Gastrocnemius medialis (tissue), 4 donors: ENCODE data around the gene ACOX1. TPM values are rescaled to one million over a fixed set of nuclear protein-coding genes. Genes with fewer than 3 reads are reported as not detected.

Source experiments
- ATAC-seq, 2 donors: fragments of 150-250 bp; one replicate each; pipeline ENCODE4 v1.9.1; 2016
- DNase-seq, 2 donors: peaks; one replicate each; pipeline ENCODE4 v3.0.0-alpha.2; 2019
- H3K27ac ChIP-seq, 4 donors: fragments of 200-600 bp; sonication (generic); 1 replicate in 1 of 4; 2 replicates in 3 of 4; pipeline ENCODE4 v1.5.1; 2016 to 2018; ENCODE audit warnings: mild to moderate bottlenecking in 2 of 4, moderate library complexity in 1 of 4
- H3K27me3 ChIP-seq, 3 donors: fragments of 200-600 bp; sonication (generic) in 2 of 3; 1 replicate in 1 of 3; 2 replicates in 2 of 3; pipeline versions ENCODE4 v1.5.1 to v1.6.0; 2016 to 2019; ENCODE audit warnings: mild to moderate bottlenecking in 1 of 3, moderate library complexity in 1 of 3
- H3K36me3 ChIP-seq, 2 donors: fragments of 200-600 bp; sonication (generic) in 1 of 2; one replicate each; pipeline ENCODE4 v1.5.1; 2017 to 2018
- H3K4me1 ChIP-seq, 2 donors: fragments of 200-600 bp; sonication (generic) in 1 of 2; one replicate each; pipeline ENCODE4 v1.5.1; 2016 to 2017; ENCODE audit warnings: mild to moderate bottlenecking in 2 of 2
- H3K4me3 ChIP-seq, 4 donors: fragments of 200-600 bp; sonication (generic) in 3 of 4; 1 replicate in 1 of 4; 2 replicates in 3 of 4; pipeline ENCODE4 v1.5.1; 2016 to 2019; ENCODE audit warnings: mild to moderate bottlenecking in 2 of 4
- H3K9me3 ChIP-seq, 3 donors: fragments of 200-600 bp; sonication (generic) in 2 of 3; 1 replicate in 1 of 3; 2 replicates in 2 of 3; pipeline ENCODE4 v1.5.1; 2016 to 2019
- POLR2A ChIP-seq, 2 donors: fragments of 450-650 bp; IDR thresholded peaks; one replicate each; pipeline ENCODE4 v1.6.1; 2017; ENCODE audit warnings: antibody characterized with exemption in 2 of 2, mild to moderate bottlenecking in 2 of 2, moderate library complexity in 2 of 2
- in situ Hi-C, 4 donors: fragments of 200-750 bp; cut with MboI; loops; one replicate each; pipeline versions ENCODE4 v1.15.0 to v1.8.0; 2017; ENCODE audit warnings: low sequenced_read_pairs in 4 of 4
- intact Hi-C: fragments of 100-400 bp; cut with DNase I; formaldehyde crosslinking; loops from one replicate; pipeline ENCODE4 v1.15.1; 2023; ENCODE audit warnings: low total_unique reads
- total RNA-seq, 4 donors: library from RNA; depleted of rRNA; stranded (reverse); fragments of >200 nt; gene quantifications; one replicate each; pipeline versions ENCODE4 v1.1.0 to v1.2.3, GENCODE V29; 2016
- TF ChIP-seq, protein P1 (sequence below), 5 experiments: fragments of 450-650 bp in 3 of 5; fragments of 200-600 bp in 2 of 5; sonication (generic) in 2 of 5; IDR thresholded peaks in 4 of 5; conservative IDR thresholded peaks in 1 of 5; 1 replicate in 4 of 5; 2 replicates in 1 of 5; pipeline ENCODE4 v1.5.1; 2016 to 2019; ENCODE audit warnings: antibody characterized with exemption in 5 of 5, mild to moderate bottlenecking in 3 of 5, moderate library complexity in 3 of 5

The ACOX1 gene
- total RNA-seq, 4 donors from 2014 or later, result 64.8 to 96.6 (median 80.7) TPM

- H3K27ac ChIP-seq, result peak overlapping the region in 2 of 4 donors; percentile 96
- no peak overlapping the region for H3K4me3 ChIP-seq
- in situ Hi-C loops, result loop anchor here in 1 of 4 donors (25.0 kb wide), 1 partner anchor 131 kb away; the partner anchor contains the start of gene GALK1
- H3K9me3 ChIP-seq, result no peaks in the 10 kb centered on the region
- H3K36me3 ChIP-seq, result peaks cover 0 to 17% of the 10 kb centered on the region in 2 donors
- TF ChIP-seq, protein P1, sequence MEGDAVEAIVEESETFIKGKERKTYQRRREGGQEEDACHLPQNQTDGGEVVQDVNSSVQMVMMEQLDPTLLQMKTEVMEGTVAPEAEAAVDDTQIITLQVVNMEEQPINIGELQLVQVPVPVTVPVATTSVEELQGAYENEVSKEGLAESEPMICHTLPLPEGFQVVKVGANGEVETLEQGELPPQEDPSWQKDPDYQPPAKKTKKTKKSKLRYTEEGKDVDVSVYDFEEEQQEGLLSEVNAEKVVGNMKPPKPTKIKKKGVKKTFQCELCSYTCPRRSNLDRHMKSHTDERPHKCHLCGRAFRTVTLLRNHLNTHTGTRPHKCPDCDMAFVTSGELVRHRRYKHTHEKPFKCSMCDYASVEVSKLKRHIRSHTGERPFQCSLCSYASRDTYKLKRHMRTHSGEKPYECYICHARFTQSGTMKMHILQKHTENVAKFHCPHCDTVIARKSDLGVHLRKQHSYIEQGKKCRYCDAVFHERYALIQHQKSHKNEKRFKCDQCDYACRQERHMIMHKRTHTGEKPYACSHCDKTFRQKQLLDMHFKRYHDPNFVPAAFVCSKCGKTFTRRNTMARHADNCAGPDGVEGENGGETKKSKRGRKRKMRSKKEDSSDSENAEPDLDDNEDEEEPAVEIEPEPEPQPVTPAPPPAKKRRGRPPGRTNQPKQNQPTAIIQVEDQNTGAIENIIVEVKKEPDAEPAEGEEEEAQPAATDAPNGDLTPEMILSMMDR (IDR thresholded peaks at IDR 0.05 in 4 of 5, conservative IDR thresholded peaks at IDR 0.05 in 1 of 5), result no peak
- no peak for TF ChIP-seq POLR2A (IDR thresholded peaks at IDR 0.05)
- H3K4me1 ChIP-seq, result peaks cover 16 to 28% of the 10 kb centered on the region in 2 donors
- H3K27me3 ChIP-seq, result no peaks in the 10 kb centered on the region
- intact Hi-C loops, result no loop called here
- DNase-seq (no peak), ATAC-seq (no peak)
Observed at GRCh38 chr17:75893305-75894048, 85.5 kb downstream of the ACOX1 start.

DNA sequence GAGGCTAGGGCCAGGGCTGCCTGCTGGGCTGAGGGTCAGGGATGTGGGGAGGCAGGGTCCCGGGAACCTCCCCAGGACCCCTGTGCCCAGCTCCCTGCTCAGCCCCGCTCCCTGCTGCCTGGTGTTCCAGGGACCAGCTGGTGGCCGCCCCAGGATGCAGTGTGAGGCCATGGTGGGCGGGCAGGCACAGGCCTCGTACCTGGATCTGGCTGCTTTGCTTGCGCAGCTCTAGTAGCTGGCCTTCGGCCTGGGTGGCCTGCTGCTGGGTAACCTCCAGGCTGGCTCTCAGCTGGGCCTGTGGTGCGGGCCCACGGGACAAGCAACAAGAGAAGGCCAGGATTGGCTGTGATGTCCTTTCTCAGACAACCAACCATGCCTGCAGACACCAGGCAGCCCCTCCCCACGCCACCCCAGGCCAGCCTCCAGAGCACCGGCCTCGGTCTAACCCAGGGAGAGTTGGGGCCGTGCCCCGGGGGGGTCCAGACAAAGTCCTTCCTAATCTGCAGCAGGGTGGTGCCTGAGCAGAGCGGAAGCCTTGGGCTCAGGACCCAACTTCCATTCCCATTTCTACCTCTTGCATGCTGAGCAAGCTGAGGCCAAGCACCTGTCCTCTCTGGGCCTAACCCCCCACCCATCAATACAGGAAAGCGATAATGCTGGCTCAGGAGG is 86.3 kb downstream of the ACOX1 start:
- Histone ChIP-seq H3K27me3 (no peaks in the 10 kb centered on the region), H3K4me1 (peaks cover 16 to 28% of the 10 kb centered on the region in 2 donors), H3K27ac (no peak overlapping the region), H3K9me3 (no peaks in the 10 kb centered on the region), H3K4me3 (no peak overlapping the region), H3K36me3 (peaks cover 0 to 12% of the 10 kb centered on the region in 2 donors)
- intact Hi-C loops (no loop called here), in situ Hi-C loops (loop anchor here in 1 of 4 donors (25.0 kb wide), 1 partner anchor 130 kb away; the partner anchor contains the start of gene GALK1)
- TF ChIP-seq POLR2A (IDR thresholded peaks at IDR 0.05), result no peak
- TF ChIP-seq, protein P1 (IDR thresholded peaks at IDR 0.05 in 4 of 5, conservative IDR thresholded peaks at IDR 0.05 in 1 of 5), result no peak
- ATAC-seq, result no peak
- DNase-seq, result no peak

GRCh38 chr17:75891605-75892555 is 87.1 kb downstream of the ACOX1 start:
- peaks cover 0 to 12% of the 10 kb centered on the region in 2 donors for H3K36me3 ChIP-seq
- intact Hi-C loops, result no loop called here
- in situ Hi-C loops, result loop anchor here in 1 of 4 donors (25.0 kb wide), 1 partner anchor 130 kb away; the partner anchor contains the start of gene GALK1

More at GRCh38 chr17:75891605-75892555, 87.1 kb downstream of the ACOX1 start:
- ATAC-seq, result no peak
- no peak overlapping the region for H3K27ac ChIP-seq
- H3K9me3 ChIP-seq, result no peaks in the 10 kb centered on the region
- no peak for DNase-seq
- H3K4me1 ChIP-seq, result peaks cover 10 to 21% of the 10 kb centered on the region in 2 donors
- TF ChIP-seq, protein P1 (IDR thresholded peaks at IDR 0.05 in 4 of 5, conservative IDR thresholded peaks at IDR 0.05 in 1 of 5), result no peak
- no peak for TF ChIP-seq POLR2A (IDR thresholded peaks at IDR 0.05)
- H3K4me3 ChIP-seq, result no peak overlapping the region
- no peaks in the 10 kb centered on the region for H3K27me3 ChIP-seq

Other genes with a start within 250 kb of the ACOX1 start
- gene GALK1, start 214.0 kb downstream of the ACOX1 start, total RNA-seq, result 10 to 100 TPM in 2 of 4 donors, 1 to 10 TPM in 2; 8.7 to 18.3 (median 11.0) TPM
- 10 to 100 TPM; 10.4 to 19.2 (median 13.1) TPM for gene UNK, start 194.4 kb downstream of the ACOX1 start, total RNA-seq
- gene UNC13D, start 134.8 kb downstream of the ACOX1 start, total RNA-seq, result 1 to 10 TPM; 1.3 to 9.4 (median 4.6) TPM
- 100 to 1,000 TPM; 129 to 259 (median 148) TPM for gene WBP2, start 123.8 kb downstream of the ACOX1 start, total RNA-seq
- 10 to 100 TPM in 3 of 4 donors, 1 to 10 TPM in 1; 9.5 to 18.4 (median 15.5) TPM for gene TRIM47, start 100.6 kb downstream of the ACOX1 start, total RNA-seq
- gene TRIM65, start 82.2 kb downstream of the ACOX1 start, total RNA-seq, result 10 to 100 TPM; 16.5 to 26.1 (median 22.3) TPM
- gene MRPL38, start 74.3 kb downstream of the ACOX1 start, total RNA-seq, result 10 to 100 TPM; 29.9 to 86.7 (median 53.1) TPM
- 1 to 10 TPM; 2.5 to 6.4 (median 5.8) TPM for gene FBF1, start 38.1 kb downstream of the ACOX1 start, total RNA-seq
- gene TEN1, start 74 bp upstream of the ACOX1 start, total RNA-seq, result 1 to 10 TPM; 4.2 to 9.2 (median 6.8) TPM
- 1 to 10 TPM in 2 of 4 donors, under 1 TPM in 2; 0.33 to 1.8 (median 1.1) TPM for gene CDK3, start 21.7 kb upstream of the ACOX1 start, total RNA-seq
- gene EVPL, start 48.1 kb upstream of the ACOX1 start, total RNA-seq, result under 1 TPM in 2 of 4 donors, not detected in 2; 0.02 to 0.07 TPM
- 10 to 100 TPM; 33.0 to 76.7 (median 66.7) TPM for gene SRP68, start 93.4 kb upstream of the ACOX1 start, total RNA-seq
- gene GALR2, start 95.6 kb upstream of the ACOX1 start, total RNA-seq, result under 1 TPM in 1 of 4 donors, not detected in 3; 0.18 TPM
- not detected for gene ZACN, start 100.0 kb upstream of the ACOX1 start, total RNA-seq
- gene EXOC7, start 124.6 kb upstream of the ACOX1 start, total RNA-seq, result 10 to 100 TPM; 49.5 to 70.7 (median 53.9) TPM
- gene FOXJ1, start 162.1 kb upstream of the ACOX1 start, total RNA-seq, result under 1 TPM in 2 of 4 donors, not detected in 2; 0.16 to 0.62 TPM